Nucleus accumbens (tissue), 56 donors: Measurements from ENCODE around the gene MBP.

ENCODE experiments used
- DNase-seq, 56 donors: peaks; one replicate each; lab custom pipeline; 2025; lab: John Stamatoyannopoulos, UW

The MBP gene

DNA sequence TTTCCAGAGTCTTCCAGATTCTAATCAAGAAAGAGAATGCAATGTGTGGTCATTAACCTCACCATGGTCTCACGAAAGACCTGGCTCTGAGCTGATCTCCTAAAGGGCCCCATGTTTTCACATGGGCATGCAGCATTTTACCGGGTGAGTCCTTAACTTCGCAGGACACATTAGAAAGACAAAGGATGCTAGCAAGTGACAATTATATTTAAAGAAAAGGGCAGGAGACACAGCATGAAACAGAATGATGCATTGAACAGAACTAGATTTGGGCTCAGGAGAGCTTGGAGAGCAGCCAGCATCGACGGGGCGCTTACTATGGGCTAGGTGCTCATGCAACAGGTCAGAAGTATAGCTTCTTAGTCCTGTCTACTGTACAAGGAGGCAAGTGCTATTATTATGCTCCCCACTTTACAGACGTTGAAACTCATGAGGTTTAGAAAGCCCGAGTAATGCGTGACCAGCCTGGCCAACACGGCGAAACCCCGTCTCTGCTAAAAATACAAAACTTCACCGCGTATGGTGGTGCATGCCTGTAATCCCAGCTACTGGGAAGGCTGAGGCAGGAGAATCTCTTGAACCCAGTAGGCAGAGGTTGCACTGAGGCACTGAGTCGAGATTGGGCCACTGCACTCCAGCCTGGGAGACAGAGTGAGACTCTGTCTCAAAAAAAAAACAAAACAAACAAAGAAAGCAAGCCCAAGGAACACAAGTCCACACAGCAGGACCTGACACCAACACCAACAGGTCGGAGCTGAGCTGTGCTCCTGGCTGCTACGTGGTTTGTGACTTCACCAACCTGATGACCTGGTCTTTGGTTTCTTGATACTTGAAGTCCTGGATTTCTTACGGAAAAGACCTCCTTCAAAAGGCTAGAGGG, 16.1 kb downstream of the MBP start:
- no peak for DNase-seq

DNA sequence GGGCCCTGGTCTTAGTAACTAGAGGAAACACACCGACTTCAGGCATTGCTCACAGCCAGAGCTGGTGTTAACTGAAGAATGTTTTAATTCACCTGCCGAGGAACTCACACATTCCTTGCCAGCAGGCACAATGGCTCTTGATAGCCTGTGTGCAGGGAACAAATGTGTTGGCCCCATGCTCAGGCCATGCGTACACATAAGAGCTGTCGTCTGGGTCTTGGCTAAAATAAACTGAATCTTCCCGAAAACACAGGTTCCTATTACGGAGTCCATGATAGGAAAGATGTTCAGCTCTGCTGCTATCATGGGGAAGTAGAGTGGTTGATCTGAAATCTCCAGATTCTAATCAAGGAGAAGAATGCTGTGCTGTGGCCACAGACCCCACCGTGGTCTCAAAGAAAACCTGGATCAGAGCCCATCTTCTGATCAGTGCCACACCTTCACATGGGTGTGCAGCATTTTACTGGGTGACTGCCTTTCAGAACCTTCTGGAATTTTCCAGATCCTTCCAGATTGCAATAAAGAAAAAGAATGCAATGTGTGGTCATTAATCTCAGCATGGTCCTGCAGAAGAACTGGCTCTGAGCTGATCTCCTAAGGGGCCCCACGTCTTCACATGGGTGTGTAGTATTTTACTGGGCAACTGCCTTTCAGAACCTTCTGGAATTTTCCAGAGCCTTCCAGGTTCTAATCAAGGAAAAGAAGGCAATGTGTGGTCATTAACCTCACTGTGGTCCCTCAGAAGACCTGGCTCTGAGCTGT, 17.2 kb downstream of the MBP start:
- no peak for DNase-seq

DNA sequence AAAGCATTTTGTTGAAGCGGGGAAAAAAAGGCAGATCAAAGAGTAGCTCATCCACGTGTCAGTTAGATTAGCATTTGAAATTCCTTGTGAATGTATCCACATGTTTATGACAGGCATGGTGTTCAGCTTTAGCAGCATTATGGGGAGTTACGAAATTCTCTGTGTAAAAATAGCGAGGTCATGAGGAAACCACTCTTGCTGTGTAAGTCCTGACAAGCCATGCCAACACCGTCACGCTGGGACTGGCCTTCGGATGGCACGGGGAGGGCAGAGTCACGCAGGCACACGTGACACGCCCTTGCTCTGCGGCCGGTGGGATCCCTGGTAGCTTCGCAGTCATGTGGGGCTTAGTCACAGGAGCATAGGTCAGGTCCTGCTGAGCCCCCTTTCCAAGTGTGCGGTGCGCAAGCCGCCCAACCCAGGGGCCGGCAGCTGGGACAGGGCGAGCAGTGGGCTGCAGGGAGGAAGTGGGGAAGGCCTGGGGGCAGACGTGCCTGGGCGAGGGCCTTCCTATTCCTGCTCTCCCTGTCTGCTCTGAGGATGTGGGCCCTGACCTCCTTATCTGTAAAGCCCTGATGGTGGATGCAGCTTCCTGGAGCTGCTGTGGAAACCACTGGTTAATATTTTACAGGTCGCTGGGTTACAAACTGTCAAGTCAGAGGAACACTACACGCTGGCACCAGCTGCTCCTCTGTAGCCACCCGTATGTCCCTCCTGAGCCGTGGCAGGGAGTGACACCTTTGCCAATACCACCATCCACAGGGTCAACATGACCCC, 18.0 kb downstream of the MBP start:
- peak in 11 of 56 donors; percentile 20 to 62 (median 43) for DNase-seq

DNA sequence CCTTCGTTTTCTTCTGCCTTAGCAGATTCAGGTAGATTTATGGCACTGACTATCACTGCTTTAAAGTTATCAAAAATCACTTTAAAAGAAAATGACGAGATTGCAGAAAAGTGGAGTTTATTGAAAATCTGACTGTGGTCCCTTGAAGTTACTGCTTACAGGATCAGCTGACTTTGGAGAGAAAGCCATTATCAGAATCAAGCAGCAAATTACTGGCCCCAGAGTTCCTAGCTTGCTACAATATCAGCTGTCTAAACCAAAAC, 18.5 kb downstream of the MBP start:
- DNase-seq = no peak

DNA sequence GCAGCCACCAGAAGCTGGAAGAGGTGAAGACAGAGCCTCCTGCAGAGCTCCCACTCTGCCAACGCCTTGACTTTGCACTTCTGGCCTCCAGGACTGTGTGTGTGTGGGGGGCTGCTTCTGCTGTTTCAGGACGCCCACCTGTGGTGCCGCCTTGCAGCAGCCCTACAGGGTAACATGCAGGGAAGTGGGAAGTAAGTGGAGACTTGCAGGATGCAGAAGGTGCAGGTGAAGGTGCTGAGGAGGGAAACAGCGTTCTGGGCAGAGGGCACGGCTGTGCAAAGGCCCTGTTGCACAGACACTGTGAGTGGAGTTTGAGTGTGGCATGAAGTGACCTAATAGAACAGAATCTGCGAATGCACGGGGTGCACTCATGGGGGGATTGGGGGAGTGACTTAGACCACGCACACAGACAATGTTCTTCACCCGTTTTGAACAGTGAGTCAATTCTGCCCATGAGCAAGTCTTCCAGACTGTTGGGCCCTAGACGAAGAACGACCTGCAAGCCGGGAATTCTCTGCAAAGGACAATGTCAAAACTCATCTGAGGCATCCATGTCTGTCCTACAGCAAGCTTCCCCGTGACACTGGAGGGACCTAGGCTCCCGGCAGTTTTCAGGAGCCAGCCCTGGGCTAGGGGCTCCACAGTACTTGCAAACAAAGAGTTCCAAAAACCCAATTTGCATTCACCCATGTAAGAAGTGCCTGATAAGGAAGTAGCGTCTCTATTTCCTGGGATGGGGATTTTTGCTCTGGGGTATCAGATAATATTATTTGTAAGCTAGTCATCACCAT, 19.0 kb downstream of the MBP start:
- no peak for DNase-seq

DNA sequence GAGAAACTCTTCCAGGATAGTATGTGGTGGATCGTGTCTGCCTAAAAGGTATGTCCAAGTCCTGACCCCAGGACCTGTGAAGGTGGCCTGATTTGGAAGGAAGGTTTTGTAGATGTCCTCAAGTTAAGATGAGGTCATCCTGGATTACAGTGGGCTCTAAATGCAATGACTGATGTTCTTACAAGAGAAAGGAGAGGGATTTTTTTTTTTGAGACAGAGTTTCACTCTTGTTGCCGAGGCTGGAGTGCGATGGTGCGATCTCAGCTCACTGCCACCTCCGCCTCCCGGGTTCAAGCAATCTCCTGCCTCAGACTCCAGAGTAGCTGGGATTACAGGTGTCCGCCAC, 19.9 kb downstream of the MBP start:
- no peak for DNase-seq

DNA sequence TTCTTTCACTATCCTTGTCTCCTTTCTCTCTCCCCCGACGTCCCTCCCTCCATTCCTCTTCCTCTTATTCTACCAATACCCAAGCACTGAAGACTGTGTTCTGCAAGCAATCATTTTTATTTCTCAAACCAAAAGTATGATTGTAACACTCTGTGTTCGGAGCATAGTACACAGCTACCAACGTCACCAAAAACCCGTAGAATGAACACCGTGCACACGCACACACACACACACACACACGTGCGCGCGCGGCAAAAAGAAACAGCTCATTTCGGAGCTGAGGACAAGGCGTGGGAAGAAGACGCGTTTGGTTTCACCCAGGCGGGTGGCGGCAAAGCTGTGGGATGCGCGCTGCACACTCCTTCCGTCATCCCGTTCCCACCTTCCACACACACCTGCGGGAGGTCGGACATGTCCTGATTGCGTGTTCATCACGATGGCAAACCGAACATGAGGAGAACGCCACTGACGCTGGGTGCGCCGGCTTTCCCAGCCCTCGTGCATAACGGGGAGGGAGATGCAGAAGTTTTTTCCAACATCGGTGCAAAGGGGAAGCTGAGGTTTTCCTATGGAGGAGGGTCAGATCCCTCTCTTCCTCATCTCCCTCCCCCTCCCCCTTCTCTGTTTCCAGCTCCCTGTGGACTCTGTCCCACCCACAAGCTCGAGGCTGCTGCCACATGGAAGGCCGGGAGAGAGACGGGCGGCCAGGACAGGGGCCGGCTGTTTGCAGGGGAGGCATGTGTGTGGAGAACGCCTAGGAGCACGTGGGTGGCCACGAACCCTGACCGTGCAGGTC, 20.4 kb downstream of the MBP start:
- no peak for DNase-seq

DNA sequence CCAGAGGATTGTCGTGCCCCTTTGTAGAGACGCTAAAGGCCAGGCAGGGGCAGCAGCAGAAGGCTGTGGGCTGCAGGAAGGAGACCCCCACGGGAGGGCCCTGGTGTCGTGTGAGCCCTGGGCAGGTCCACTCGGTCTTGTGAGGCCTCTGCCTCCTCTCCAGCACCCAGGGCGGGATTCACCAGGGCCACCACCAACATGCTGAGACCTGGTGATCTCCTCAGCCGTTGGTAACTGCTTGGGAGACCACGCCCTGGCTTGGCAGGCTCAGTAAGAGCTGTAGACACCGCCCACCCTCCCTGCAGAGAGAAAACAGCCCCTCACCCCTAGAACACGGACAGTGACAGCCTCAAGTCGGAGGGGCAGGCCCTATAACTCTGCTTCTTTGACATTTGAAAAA, 21.1 kb downstream of the MBP start:
- no peak for DNase-seq

DNA sequence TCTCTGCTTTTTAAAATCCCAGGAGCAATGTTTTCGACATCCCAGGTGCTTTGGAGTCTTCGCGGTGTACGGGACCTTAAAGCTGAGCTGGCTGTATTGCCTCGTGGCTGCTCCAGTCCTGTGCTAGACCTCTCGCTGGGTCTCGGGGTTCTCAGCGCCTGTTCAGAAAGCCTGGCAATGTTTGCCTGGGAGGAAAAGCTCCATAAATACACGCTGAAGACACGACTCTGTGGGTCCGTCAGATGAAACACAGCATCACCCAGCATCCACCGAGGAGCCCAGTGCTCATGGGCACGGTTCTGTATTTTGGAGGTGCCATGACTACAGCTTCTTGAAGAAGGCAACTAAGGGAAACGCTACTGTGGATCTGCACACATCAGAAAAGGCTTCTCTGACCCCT, 21.6 kb downstream of the MBP start:
- DNase-seq = no peak

DNA sequence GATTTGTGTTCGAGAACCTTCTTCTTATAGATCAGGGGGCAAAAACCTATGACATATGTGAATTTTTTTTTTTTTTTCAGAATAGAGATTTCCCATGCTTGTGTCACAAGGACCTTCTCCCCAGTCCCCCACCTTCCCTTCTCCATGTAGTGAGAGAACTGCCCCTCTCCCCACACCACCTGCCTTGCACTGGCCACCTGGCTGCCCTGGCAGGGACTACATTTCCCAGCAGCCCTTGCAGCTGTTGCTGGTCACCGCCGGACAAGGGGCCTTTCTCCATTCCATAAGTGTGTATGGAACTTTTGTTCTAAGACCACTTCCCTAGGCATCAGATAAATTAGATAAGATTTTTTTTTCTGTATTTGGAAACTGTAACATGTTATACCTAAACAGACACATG, 22.2 kb downstream of the MBP start:
- DNase-seq = no peak

DNA sequence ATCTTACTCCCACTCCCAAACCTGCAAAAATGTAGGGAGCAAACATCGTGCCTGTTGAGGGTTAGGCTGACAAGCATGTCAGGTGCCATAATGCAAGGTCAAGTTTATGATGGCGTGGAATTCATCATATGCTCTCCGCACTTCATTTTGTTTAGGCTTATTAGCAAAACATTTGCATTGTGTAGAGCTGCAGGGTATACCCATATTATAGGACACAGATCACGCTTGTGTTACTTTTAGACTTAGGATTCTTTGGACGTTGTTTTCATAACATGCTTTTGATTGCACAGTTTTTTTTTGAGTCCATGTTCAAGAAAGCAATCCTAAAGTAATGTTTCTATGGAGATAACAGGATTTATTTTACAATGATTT, 22.9 kb downstream of the MBP start:
- DNase-seq = no peak

DNA sequence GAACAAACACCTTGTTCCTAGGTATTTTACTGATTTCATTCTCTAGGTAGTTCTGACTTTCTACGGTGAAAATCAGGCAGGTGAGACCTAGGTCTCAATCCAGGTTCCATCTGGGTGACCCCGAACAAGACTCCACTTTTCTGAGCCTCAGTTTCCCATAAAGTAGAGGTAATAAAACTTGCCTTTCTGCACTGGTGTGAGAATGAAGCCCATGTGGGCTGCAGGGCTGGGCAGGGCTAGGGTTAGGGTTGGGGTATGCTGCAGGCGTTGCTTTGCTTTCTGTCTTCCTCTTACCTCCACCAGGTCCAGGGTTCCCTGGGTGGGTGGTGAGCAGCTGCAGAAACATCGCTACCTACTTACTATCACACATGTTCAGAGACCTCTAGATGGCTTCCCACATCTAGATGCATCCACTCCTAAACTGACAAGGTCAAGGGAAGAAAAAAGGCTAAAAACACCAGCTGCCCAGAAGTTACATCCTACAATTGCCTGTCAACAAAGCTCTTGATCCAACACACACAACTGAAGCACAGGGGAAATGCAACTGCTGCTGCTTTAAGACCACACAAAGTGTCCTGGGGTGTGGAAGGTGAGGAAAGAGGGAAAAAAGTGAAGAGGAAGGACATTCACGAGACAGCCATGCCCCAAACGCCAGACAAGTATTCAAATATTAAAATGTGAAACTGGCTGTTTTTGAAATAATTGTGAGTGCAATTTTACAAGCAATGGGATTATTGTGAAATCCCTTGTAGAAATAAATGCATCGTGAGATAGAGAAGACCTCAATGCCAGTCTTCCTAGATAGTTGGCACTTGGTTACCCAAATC, 23.5 kb downstream of the MBP start:
- DNase-seq = no peak

DNA sequence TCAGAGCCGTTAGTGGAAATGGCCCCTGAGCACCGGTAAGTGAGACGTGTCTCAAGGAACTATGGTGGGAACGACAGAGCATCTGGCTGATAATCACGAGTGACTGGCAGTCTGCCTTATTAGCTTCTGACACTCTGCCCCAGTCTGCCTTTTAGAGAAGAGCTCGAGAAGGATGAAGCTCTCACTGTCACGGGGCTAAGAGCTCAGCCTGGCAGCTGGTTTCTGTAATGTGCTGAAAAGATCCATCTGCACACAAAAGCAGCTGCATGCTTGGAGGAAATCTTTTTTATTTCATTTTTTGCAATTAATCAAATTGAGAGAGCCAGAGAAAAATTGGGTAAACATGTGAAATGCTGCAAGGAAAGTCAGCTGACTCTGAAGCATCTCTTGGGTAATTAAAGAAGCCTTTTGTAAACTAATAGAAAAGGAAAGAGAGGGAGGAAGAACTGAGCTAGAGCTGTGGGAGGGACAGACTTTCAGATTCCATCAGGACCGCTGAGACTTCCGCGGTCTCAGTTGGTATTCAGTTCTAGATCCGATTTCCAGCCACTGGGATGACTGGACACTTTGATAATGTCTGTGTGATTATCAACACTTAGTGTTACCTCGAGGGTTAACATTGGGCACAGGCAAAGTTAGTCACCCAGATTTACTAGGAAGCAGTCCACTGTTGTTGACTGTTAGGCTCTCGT, 24.4 kb downstream of the MBP start:
- peak in 12 of 56 donors; percentile 13 to 51 (median 40) for DNase-seq

DNA sequence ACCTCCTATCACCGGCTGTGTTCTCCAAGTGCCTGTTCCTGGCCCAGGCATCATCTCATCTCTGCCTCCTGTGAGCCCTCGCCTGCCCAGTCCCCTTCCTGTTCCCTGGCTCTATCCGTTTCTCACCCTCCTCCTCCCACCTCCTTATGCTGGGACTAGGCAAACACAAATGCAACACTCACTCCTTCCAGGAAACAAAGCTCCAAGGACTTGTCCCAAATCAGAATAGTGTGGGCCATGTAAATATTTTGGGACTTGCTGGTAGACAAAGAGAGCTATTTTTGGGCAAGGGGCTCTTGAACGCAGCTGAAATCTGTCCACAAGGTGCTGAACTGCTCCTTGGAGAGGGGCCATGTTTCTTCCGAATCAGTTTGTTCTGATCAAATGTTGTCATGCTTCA, 25.3 kb downstream of the MBP start:
- DNase-seq = no peak

DNA sequence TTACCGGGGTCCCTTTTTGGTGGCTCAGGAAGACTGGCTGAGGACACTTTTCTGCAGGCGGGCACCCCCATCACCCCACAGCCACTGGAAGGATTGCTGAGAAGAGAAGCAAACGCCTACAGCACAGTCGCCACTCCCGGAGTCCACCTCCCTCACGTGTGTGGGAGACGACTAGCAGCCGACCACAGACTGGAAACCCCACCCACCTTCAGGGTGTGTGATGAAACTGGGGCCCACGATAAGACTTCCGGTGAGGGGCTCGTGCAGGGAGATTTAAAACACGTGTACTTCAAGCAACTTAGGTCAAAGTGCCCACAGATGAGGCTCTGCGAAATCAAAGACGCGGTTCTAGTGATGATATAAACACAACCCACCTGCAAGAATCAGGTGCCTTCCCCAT, 26.3 kb downstream of the MBP start:
- no peak for DNase-seq

DNA sequence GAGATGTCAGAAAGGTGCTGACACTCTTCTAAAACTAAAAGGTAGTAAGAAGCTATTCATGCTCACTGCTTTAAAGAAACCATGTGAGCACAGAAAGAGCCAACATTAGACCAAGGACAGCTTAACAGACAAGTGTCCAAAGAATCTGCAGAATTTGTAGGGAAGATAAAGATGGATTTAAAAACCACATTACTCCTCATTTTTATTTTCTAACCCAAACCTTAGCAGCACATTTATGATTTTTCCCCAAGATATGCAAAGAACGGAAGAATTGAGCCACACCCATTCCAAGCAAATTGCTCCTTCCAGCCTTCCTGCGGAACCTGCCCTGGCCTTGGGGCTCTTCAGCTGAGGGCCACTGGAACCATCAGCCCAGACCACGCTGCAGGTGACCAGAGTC, 26.9 kb downstream of the MBP start:
- DNase-seq = no peak

DNA sequence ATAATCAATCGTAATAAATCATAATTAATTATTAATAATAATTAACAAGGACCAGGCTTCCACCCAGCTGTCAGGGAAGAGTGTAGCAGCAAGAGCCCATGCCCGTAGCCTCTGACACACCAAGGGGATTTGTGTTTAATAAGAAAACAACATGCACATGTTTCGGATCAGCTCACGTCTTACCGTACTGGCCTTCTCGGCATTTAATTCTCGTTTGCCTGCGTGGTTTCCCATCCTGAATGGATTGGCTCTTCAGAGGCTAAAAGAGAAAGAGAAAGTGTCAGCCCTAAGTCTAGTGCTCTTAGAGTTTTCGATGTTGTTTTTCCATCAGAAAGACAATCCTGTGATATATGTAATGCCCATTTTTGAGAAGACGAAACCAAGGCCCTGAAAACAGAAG, 27.6 kb downstream of the MBP start:
- DNase-seq = no peak

DNA sequence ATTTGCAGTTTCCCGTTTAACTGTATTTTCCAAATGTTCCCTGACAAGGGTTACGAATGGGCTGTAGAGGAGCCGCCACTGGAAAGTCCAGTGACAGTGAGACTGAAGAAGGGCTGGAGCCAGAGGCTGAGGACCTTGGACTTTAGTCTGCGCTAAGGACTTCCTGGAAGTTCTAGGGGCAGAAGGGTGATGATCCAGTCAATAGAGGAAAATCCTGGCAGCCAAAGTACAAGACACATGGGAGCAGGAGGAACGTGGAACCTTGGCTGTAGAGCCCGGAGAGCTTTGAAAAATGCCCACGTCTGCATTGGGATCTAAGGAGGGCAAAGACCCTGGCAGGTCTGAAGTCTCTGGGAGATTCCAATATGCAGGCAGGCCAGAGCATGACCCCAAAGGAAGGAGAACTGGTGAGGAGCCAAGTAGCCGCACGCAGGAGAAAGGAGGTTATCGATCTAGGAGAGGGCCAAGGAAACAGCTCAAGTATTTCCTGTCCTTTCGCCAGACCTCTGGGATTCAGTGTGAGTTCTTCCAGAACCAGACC, 28.5 kb downstream of the MBP start:
- DNase-seq = no peak
